ENCODE data around the gene ELOB. TPM values are rescaled to one million over a fixed set of nuclear protein-coding genes. Genes with fewer than 3 reads are reported as not detected.

The ELOB gene
- total RNA-seq, 1 experiment from 2014 or later, result 262 TPM

DNA sequence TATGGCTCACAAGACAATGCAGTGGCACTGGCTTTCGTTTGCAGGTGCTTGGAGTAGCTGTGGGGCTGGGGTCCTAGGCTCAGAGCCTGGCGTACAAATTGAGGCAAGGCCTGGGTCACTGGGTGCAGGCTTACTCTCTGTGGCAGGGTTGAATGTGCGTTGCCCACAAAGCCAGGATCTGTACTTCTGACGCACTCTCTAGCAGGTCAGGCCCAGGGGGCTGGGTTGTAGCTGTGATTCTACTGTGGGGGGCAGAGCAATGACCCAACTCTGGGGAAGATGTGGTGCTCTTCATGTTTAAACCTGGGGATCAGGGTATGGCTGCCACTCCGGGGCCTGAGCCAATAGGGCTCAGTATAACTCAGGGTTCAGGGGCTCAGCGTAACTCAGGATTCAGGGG lies 33.6 kb upstream of the ELOB start:
- DNase-seq (ENCODE audit: low read depth), result no peak

DNA sequence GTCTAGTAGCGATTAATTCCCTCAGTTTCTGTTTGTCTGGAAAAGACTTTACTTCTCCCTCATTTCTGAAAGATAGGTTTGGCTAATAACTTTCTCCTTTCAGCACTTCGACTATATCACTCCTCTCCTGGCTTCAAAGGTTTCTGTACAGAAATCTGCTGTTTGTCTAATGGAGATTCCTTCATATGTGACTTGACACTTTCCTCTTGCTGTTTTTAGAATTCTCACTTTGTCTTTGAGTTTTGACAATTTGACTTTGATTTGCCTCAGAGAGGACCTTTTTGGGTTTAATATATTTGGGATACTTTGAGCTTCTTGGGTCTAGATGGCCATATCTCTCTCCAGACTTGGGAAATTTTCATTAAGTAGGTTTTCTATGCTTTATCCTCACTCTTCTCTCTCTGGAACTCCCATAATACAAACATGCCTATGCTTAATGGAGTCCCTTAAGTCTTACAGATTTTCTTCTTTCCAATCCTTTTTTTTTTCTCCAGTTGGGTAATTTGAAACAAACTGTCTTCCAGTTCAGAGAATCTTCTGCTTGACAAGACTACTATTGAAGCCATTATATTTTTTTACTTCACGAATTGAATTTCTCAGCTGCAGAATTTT lies 32.2 kb upstream of the ELOB start:
- DNase-seq (ENCODE audit: low read depth), result no peak

DNA sequence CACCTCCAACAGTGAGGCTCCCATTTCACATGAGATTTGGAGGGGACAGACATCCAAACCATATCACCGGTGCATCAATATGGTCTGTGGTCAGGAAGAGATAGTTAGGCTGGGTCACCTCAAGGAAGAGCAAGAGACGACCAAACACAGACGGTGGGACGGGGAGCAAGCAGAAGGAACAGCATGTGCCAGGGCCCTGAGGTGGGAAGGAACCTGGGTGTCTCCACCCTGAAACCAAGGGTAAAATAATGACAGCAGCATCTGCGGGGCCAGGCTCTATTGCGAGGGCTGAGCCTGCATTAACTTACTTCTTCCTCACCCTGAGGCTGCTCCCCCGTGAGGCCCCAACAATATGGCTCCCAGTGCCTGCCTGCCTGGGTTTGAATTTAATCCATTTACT lies 31.1 kb upstream of the ELOB start:
- no peak for DNase-seq (ENCODE audit: low read depth)

DNA sequence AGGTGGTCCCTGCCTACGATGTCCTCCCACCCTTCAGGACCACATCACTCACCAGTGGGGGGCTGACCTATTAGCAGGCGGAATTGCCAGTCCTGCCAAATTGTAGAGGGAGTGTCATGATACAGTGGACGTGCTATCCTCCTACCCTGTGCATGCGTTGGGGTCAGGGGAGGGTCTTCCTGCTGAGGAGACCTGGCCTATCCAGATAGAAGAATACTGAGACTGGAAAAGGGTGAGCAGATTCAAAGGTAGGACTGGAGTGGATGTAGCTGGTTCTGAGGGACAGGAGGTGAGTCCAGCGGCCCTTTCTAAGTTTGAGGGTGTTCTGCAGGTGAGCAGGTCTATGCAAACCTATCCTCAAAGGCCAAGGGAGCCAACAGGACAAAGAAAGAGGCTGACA lies 29.2 kb upstream of the ELOB start:
- DNase-seq (ENCODE audit: low read depth), result no peak

DNA sequence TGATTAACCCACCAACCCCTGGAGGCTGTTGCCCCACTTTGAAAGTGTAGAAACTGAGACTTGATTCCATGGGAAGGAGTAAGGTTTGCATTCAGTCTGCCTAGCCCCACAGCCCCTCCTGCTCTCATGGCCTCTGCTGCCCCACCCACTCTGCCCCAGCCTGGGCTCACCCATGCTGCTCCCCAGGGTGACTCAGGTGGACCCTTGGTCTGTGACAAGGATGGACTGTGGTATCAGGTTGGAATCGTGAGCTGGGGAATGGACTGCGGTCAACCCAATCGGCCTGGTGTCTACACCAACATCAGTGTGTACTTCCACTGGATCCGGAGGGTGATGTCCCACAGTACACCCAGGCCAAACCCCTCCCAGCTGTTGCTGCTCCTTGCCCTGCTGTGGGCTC lies 27.6 kb upstream of the ELOB start:
- no peak for DNase-seq (ENCODE audit: low read depth)

DNA sequence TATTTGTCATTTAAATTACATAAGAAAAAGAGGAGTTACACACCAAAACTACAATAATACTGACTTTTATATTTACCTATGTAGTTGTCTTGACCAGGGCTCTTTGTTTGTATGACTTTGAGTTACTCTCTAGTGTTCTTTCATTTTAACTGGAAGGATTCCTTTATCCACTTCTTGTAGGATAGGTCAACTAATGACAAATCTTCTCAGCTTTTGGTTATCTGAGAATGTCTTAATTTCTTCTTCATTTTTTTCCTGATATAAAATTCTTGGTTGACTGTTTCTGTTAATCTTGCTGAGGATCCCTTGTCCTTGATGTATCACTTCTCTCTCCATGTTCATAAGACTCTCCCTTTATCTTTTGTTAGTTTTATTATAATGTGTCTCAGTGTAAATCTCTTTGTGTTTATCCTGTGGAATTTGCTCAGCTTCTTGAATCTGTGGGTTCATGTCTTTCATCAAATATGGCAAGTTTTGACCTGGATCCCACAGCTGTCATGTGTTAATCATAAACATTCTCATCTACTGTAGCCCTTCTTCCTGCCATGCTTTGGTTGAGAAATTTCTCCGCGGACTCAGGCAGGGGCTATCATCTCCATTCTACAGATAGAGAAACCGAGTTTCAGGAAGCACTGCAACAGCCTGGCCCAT lies 26.6 kb upstream of the ELOB start:
- DNase-seq (ENCODE audit: low read depth), result no peak

DNA sequence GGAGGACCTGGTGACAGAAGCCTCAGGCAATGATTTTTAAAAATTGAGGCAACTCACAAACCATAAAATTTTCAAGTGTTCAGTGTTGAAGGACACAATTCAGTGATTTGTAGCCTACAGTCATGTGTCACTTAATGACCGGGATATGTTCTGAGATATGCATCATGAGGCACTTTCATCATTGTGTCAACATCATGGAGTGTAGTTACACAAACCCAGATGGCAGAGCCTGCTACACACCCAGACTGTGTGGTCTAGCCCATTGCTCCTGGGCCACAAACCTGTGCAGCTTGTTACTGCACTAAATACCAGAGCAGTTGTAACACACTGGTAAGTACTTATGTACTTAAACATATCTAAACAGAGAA lies 22.8 kb upstream of the ELOB start:
- peak; percentile 30 for DNase-seq (ENCODE audit: low read depth)

DNA sequence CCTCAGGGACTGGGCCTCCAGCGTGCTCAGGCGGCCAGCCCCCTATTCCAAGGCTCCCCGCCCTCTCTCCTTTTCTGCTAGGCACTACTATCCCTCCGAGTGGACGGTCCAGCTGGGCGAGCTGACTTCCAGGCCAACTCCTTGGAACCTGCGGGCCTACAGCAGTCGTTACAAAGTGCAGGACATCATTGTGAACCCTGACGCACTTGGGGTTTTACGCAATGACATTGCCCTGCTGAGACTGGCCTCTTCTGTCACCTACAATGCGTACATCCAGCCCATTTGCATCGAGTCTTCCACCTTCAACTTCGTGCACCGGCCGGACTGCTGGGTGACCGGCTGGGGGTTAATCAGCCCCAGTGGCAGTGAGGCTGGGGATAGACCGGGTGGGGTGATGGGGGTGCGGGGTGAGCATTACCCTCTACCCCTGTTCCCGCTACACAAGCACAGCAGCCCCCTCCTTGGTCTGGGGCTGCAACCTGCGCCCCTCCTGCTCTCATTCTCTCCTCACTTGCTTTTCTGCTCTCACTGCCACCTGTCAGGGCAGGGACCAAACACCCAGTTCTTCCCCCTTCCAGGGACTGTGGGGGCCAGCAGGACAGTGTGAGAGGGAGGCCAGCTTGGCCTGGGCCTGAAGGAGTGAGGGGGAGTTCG lies 22.3 kb upstream of the ELOB start:
- DNase-seq (ENCODE audit: low read depth), result no peak

DNA sequence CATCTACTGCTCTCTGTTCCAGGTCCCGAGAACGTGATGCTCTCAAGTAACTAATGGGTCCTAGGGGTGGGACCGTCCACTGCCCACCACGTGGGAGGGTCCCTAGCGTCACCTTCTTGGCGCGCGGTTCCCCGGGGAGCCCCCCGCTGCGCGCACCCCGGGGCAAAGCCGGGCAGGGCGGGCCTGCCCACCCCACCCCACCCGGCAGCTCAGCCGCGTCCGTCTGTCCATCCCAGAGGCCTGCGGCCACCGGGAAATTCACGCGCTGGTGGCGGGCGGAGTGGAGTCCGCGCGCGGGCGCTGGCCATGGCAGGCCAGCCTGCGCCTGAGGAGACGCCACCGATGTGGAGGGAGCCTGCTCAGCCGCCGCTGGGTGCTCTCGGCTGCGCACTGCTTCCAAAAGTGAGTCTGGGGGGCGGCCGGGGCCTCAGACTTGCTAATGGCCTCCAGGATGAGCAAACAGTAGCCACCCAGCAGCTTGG lies 21.7 kb upstream of the ELOB start:
- DNase-seq (ENCODE audit: low read depth), result no peak

DNA sequence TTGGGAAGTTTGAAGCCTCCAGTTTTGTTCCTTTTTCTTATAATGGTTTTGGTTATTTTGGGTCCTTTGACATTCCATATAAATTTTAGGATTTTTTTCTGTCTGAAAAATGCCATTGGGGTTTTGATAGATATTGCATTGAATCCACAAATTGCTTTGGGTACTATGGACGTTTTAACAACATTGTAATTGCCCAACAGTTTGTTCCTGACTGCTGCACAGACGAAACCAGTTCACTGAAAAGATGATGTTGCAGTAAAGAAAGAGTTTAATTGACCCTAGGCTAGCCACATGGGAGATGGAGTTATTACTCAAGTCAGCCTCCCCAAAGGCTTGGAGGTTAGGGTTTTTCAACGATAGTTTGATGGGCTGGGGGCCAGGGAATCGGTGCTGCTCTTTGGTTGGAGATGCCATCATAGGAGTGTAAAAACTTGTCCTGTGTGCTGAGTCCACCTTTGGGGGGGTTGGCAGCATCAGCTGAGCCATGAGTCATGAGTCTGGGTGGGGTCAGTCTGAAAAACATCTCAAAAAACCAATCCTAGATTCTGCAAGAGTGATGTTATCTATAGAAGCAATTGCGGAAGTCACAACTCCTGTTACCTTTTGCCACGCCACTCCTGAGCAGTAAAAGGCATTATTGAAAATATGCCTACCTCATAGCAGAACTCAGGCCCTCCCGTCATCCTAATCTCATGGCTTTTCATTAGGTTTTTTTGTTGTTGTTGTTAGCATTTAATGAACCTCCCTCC lies 18.5 kb upstream of the ELOB start:
- peak; percentile 59 for DNase-seq (ENCODE audit: low read depth)

DNA sequence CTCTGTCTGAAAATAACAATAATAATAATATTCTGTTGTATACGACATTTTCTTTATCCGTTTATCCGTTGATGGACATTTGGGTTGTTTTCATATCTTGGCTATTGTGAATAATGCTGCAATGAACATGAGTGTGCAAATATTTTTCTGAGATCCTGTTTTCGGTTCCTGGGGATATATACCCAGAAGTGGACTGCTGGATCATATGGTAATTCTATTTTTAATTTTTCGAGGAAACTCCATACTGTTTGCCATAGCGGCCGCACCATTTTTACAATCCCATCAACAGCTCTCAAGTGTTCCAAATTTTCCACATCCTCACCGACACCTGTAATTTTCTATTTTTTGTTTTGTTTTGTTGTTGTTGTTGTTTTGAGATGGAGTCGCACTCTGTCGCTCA lies 15.9 kb upstream of the ELOB start:
- DNase-seq (ENCODE audit: low read depth), result no peak

DNA sequence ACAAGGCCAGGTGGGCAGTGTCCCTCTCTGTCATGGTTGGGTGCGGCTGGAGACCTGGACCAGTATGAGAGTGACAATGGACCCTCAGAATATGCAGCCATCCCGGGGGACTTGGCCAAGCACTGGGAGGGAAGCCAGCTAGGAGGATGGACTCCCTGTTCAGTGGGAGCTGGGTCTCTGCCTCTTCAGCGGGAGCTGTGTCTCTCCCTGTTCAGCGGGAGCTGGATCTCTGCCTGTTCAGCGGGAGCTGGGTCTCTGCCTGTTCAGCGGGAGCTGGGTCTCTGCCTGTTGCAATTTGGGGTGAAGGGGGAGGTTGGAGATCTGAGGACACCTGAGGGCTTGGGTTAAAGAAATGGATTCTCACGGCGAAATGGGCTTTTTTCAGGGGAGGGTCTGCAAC lies 14.1 kb upstream of the ELOB start:
- no peak for DNase-seq (ENCODE audit: low read depth)

DNA sequence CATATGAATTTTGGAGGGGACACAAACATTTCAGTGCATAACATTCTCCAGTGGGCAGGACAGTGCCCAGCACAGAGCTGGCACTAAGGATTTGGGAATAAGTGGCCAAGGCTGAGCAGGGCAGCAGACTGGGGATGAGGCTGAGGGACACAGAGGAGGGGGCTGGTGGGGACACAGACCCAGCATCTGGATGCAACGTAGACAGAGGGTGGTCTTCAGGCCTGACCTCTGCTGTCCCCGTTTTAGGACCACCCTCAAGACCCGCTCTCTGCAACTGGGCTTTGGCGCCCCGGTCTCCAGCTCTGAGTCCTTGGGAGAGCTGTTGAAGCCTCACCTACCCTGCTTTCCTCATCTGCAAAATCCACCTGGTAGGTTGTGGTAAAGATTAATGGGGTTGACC lies 13.6 kb upstream of the ELOB start:
- no peak for DNase-seq (ENCODE audit: low read depth)

DNA sequence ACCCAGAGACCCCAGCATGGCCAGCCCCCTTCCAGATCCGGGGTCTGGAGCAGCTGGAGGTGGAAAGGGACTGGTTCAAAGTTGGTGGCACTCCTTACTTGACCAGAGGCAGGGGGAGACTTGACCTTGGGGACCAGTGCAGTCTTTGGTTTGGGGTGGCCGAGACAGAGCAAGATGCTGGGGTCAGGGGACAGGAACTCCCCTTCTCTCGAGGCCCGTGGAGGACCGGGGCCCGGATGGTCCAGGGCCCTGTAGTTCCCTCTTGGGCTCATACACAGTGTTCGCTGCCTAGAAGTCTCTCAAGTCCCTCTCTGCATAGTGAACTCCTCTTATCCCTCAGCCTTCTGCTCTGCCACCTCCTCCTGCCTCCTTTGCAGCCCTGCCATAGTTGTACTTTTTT lies 10.9 kb upstream of the ELOB start:
- DNase-seq (ENCODE audit: low read depth), result no peak

DNA sequence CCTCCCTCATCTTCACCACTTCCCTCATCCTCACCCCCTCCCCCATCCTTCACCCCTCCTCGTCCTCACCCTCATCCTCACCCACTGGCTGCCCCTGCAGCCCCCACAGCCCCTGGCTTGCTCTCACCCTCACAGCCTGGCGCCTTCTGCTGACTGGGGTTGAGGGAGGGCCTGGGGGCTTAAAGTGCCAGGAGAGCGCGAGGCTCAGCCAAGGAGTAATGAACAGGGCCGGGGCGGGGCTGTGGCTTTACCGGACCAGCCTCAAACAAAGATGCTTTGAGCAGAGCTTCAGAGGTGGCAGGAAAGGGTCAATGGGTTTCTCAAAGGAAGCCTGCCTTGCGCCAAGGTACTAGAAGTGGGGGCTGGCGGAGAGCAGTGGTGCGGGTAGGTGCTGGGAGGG lies 10.3 kb upstream of the ELOB start, which contains the start of gene PRSS33:
Gene PRSS33, minus strand, starts transcription at position 155 of the 400 bp plus-strand sequence. CDS start 1,013 bp downstream, outside the sequence.
- DNase-seq (ENCODE audit: low read depth), result no peak

DNA sequence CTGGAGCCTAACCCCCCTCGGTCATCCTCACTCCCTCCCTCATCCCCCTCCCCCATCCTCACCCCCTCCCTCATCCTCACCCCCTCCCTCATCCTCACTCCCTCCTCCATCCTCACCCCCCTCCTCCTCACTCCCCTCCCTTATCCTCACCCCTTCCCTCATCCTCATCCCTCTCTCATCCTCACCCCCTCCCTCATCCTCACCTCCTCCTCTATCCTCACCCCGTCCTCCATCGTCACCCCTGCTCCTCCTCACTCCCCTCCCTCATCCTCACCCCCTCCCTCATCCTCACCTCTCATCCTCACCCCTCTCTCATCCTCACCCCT lies 9.7 kb upstream of the ELOB start:
- no peak for DNase-seq (ENCODE audit: low read depth)

DNA sequence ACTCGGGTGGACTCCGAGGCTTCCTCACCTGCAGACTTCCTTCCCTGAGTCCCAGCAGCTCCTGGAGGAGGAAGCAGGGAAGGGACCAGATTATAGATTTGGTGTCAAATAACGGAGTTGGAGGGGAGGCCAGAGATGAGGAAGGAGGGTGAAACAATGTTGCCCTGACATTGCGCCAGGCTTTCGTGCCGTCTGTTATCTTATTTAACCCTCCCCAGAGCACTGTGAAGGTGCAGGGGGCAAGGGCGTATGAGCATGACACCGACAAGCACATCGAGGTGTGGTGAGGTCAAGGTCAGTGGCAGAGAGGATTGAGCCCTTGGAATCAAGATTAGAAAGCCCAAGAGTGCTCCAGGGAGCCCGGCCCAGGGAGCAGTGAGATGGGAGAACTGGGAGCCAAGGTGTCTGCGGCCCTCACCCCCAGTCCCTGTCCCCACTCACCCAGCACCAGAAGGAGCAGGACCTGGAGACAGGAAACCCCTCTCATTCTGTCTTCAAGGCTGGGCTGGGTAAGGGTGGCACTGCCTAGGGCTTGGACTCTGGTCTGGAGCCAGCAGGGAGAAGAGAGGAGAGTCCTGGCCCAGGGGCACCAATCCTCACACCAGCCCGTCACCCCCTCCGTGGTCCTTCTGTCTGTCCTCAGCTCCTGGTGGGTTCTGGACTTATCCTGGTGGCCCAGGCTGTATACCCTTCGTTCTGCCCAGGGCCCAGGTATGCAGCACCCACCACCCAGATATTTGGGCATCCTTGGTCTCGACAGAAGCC lies 9.2 kb upstream of the ELOB start:
- DNase-seq (ENCODE audit: low read depth), result no peak

DNA sequence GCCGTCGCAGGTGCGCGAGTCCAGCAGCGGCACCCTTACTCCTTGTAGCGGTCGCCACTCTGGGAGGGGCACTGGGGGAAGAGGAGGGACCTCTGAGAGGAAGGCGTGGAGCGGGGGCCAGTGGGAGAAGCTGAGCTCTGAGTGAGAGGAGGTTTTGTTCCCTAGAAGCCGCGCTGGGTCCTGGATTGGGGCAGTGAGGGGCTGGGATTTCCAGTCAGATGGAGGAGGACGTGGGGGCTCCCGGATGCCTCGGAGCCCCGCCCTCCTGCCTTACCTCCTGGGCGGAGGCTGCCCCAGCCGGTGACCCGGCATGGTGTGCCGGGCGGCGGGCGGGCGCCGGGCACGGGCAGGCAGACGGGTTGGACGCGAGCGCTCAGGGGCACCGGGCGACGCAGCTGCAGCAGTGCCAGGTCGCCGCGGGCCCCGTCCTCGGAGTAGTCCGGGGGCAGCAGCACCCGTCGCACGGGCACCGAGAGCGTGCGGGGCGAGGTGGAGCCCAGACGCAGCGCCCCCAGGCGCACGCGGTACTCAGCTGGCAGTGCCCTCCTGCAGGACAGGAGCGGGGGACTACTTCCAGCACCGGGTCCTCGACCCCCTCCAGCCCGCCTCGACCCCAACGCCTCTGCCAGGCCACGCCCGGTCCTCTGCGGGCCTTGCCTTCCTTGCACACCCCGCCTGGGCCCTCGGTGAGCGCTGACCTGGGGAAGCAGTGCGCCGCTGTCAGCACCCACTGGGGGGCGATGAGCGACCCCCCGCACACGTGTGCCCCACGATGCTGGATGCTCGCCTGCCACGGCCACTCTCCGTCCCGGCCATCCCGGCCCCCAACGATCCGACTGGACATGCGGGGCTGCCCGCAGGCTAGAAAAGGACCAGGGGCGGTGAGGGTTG lies 8.3 kb upstream of the ELOB start:
- DNase-seq (ENCODE audit: low read depth), result no peak

DNA sequence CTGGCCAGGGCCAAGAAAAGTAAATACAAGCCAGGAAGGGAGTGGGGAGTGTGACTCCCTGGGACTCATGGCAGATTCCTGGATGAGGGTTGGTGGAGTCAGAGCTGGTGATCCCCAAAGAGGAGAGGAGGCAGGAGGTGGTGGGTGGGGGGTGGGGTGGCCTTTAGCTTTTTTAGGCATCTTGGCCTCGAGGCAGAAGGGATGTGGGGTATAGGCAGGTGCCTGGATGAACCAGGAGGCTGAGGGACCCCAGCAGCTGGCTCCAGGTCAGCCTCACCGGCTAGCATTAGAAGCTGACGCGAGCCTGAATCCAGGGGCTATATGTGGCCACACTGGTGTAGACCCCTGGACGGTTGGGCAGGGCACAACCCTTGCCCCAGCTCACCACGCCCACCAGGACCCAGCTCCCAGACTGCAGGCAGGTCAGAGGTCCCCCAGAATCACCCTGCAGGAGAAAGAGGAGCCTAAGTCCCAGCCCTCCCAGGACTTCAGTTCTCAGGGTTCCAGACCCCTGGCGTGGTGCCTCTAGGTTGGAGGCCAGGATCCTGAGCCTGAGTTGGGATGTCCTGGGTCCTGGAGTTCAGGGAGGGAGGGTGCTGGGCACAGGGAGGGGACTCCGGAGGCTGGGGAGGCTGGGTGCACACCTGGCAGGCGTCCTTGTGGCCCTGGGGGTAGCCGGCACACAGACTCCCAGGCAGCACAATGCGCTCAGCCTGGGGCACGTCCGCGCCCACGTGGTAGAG lies 7.4 kb upstream of the ELOB start:
- DNase-seq (ENCODE audit: low read depth), result no peak
